Prostate gland (tissue), 2 donors: ENCODE data around the gene USP10. TPM values are rescaled to one million over a fixed set of nuclear protein-coding genes. Genes with fewer than 3 reads are reported as not detected.
A peak's percentile ranks its signal among the peaks of the same experiment; 100 is the strongest.

Source experiments
- DNase-seq: peaks from one replicate; pipeline ENCODE4 v3.0.0-alpha.2; 2019; ENCODE audit warnings: low spot score
- H3K27ac ChIP-seq, 2 donors: fragments of 200-600 bp; sonication (generic); 2 replicates each; pipeline ENCODE4 v1.5.1; 2017 to 2019
- H3K27me3 ChIP-seq: fragments of 200-600 bp; sonication (generic); replicated peaks from 2 replicates; pipeline ENCODE4 v1.5.1; 2019; ENCODE audit not compliant: insufficient read depth
- H3K36me3 ChIP-seq, 2 donors: fragments of 200-600 bp; sonication (generic); 1 replicate in 1 of 2; 2 replicates in 1 of 2; pipeline versions ENCODE4 v1.5.1 to v1.8.1; 2017 to 2019
- H3K4me1 ChIP-seq: fragments of 200-600 bp; sonication (generic); replicated peaks from 2 replicates; pipeline ENCODE4 v1.5.1; 2019
- H3K4me3 ChIP-seq, 2 donors: fragments of 200-600 bp; sonication (generic); 2 replicates each; pipeline ENCODE4 v1.5.1; 2017 to 2019
- H3K9me3 ChIP-seq: fragments of 200-600 bp; sonication (generic); 2 replicates; pipeline ENCODE4 v1.5.1; 2017
- POLR2A ChIP-seq: fragments of 450-650 bp; IDR thresholded peaks from one replicate; pipeline ENCODE4 v1.6.1; 2016; ENCODE audit warnings: antibody characterized with exemption, mild to moderate bottlenecking
- POLR2AphosphoS5 ChIP-seq: sonication (generic); formaldehyde crosslinking; IDR thresholded peaks from one replicate; pipeline ENCODE4 v1.6.1; 2017; ENCODE audit warnings: antibody characterized with exemption
- WGBS: methylation state at CpG from one replicate; pipeline ENCODE4 v1.1.5; 2018; 5-methylcytosine and 5-hydroxymethylcytosine counted together
- intact Hi-C: fragments of 100-400 bp; cut with DNase I; formaldehyde crosslinking; loops from one replicate; pipeline ENCODE4 v1.14.2; 2022
- total RNA-seq, 2 donors: library from RNA; depleted of rRNA; stranded (reverse); fragments of >200 nt; gene quantifications; one replicate each; pipeline ENCODE4 v1.1.0, GENCODE V29; 2016
- TF ChIP-seq, protein P1 (sequence below), 4 experiments: fragments of 200-600 bp in 2 of 4; fragments of 450-650 bp in 2 of 4; sonication (generic) in 2 of 4; IDR thresholded peaks; 1 replicate in 3 of 4; 2 replicates in 1 of 4; pipeline ENCODE4 v1.5.1; 2016 to 2019; ENCODE audit warnings: antibody characterized with exemption in 4 of 4, mild to moderate bottlenecking in 2 of 4, moderate library complexity in 2 of 4

The USP10 gene
- total RNA-seq, 2 donors from 2014 or later = 57.4 to 95.7 TPM

DNA sequence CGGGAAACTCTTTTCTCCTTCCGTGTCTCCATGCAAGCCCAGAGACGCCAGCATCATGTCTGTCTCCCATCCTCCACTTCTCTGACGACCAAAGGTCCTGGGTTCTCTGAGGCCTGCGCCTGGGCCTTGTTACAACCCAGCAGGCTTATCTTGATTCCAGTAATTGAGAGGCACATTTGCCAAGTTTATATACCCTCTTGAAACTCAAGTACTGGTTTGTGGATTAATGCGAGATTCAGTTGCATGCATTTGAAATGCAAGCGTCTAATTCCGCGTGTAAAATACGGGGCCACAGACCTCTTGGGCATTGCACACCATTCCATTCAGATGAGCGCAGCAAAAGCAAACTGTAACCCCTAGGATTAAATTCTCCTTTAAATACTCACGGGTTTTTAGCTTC is 91.3 kb downstream of the USP10 start:
- Histone ChIP-seq H3K4me1 (peaks cover 3% of the 10 kb centered on the region), H3K9me3 (no peaks in the 10 kb centered on the region), H3K27me3 (no peaks in the 10 kb centered on the region), H3K27ac (no peak overlapping the region), H3K36me3 (no peaks in the 10 kb centered on the region), H3K4me3 (no peak overlapping the region)
- intact Hi-C loops = no loop called here
- TF ChIP-seq POLR2AphosphoS5 (no peak), POLR2A (no peak)
- TF ChIP-seq, protein P1, sequence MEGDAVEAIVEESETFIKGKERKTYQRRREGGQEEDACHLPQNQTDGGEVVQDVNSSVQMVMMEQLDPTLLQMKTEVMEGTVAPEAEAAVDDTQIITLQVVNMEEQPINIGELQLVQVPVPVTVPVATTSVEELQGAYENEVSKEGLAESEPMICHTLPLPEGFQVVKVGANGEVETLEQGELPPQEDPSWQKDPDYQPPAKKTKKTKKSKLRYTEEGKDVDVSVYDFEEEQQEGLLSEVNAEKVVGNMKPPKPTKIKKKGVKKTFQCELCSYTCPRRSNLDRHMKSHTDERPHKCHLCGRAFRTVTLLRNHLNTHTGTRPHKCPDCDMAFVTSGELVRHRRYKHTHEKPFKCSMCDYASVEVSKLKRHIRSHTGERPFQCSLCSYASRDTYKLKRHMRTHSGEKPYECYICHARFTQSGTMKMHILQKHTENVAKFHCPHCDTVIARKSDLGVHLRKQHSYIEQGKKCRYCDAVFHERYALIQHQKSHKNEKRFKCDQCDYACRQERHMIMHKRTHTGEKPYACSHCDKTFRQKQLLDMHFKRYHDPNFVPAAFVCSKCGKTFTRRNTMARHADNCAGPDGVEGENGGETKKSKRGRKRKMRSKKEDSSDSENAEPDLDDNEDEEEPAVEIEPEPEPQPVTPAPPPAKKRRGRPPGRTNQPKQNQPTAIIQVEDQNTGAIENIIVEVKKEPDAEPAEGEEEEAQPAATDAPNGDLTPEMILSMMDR (IDR thresholded peaks at IDR 0.05) = no peak
- WGBS = 90% methylated on average over 12 of the region's 12 CpGs
- DNase-seq = no peak

DNA sequence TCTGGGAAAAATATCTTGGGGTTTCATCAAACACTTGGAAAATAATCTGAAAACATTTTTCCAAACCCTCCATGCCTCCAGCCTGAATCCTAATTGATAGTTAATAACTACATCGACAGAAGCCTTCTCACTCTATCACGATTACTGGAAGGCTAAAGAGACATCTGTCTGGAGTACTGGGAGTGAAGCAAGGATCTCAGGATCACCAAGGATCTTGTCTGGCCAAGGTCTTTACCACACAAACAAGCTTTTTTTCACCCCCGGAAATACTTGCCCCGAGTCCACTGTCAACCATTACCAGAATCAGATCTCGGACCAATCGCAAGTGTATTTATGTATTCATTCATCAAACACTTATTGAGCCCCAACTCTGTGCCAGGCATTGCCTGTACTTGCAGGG is 91.7 kb downstream of the USP10 start:
- no peaks in the 10 kb centered on the region for H3K36me3 ChIP-seq
- no peak overlapping the region for H3K4me3 ChIP-seq
- no peaks in the 10 kb centered on the region for H3K27me3 ChIP-seq
- no peaks in the 10 kb centered on the region for H3K4me1 ChIP-seq
- 91% methylated on average over 6 of the region's 6 CpGs for WGBS
- intact Hi-C loops = no loop called here
- H3K27ac ChIP-seq = no peak overlapping the region
- DNase-seq = no peak
- TF ChIP-seq, protein P1 (IDR thresholded peaks at IDR 0.05) = no peak
- TF ChIP-seq POLR2A = no peak
- TF ChIP-seq POLR2AphosphoS5 = no peak
- H3K9me3 ChIP-seq = no peaks in the 10 kb centered on the region

DNA sequence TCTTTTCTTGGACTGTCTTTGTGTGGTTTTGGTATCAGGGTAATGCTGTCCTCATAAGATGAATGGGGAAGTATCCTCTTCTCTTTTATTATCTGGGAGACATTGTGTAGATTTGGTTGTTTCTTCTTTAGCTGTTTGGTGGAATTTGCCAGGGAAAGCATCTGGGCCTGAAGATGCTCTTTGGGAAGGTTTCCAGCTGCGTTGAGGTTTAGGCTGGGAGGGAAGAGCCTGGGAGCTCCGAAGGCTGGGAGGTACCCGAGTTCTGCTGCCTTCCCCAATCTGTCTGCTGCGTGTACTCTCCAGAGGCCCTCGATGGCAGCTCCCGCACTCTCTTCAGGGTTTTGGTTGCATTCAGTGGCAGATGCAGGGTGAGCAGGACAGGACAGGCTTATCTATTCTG is 94.4 kb downstream of the USP10 start:
- DNase-seq = no peak
- Histone ChIP-seq H3K9me3 (no peaks in the 10 kb centered on the region), H3K36me3 (no peaks in the 10 kb centered on the region), H3K27me3 (no peaks in the 10 kb centered on the region), H3K4me3 (no peak overlapping the region), H3K4me1 (no peaks in the 10 kb centered on the region), H3K27ac (peak overlapping the region in 1 of 2 donors; percentile 66)
- no peak for TF ChIP-seq POLR2AphosphoS5
- TF ChIP-seq POLR2A = no peak
- TF ChIP-seq, protein P1 (IDR thresholded peaks at IDR 0.05) = no peak
- 67% methylated on average over 6 of the region's 6 CpGs for WGBS
- intact Hi-C loops = no loop called here

DNA sequence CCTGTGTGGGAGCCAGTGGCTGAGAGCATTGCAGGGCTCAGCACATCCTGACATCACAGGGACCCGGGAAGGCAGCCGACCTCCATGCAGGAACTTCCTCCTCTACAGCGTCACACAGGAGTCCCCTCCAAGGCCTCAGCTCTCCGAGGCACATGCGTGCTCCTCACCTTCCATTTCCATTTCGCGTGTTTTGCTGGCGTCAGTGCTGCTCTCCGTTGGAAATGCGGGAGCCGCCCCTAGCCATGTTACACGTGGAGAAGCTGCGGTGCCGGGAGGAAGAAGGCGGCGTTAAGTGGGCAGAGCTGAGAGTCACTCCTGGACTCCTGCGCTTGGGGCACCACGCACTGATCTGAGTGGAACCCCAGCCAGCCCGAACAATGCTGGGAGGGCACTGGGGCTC is 94.8 kb downstream of the USP10 start:
- Histone ChIP-seq H3K27me3 (no peaks in the 10 kb centered on the region), H3K4me1 (no peaks in the 10 kb centered on the region), H3K9me3 (no peaks in the 10 kb centered on the region), H3K27ac (peak overlapping the region; percentile 57 to 66), H3K4me3 (no peak overlapping the region), H3K36me3 (no peaks in the 10 kb centered on the region)
- 86% methylated on average over 19 of the region's 19 CpGs for WGBS
- intact Hi-C loops = no loop called here
- DNase-seq = no peak
- TF ChIP-seq POLR2A (no peak), POLR2AphosphoS5 (no peak)
- TF ChIP-seq, protein P1 (IDR thresholded peaks at IDR 0.05) = no peak

DNA sequence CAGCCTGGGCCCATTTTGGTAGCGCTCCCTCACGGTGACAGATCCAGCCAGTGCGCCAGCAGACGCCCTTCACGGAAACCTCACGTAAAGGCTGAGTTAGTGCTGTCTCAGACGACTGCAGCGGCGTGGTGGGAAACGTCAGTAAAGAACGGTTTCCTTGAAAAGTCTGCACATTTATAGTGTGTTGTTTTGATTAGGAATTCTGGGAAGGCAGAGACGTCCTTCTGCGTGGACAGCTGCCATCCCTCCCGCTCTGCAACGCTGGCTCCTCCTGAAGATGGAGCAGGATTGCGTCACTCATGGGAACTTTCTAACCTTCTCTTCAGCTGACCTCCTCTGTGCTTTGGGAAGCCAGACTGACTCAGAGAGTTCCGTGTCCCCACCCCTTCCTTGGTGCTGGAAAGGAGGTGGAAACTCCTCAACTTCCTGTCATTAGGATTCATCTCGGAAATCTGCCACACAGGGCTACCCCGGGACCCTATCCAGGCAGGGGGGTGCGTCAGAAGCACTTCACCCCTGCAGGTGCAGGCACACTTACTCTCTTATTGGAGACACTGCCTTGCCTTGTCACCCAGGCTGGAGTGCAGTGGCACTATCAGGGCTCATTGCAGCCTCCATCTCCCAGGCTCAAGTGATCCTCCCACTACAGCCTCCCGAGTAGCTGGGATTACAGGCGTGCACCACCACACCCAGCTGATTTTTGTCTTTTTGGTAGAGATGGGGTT is 95.7 kb downstream of the USP10 start:
- Histone ChIP-seq H3K27me3 (no peaks in the 10 kb centered on the region), H3K4me3 (no peak overlapping the region), H3K4me1 (no peaks in the 10 kb centered on the region), H3K36me3 (no peaks in the 10 kb centered on the region), H3K27ac (peak overlapping the region; percentile 57 to 67), H3K9me3 (no peaks in the 10 kb centered on the region)
- TF ChIP-seq, protein P1 (IDR thresholded peaks at IDR 0.05) = no peak
- peak; percentile 43 for TF ChIP-seq POLR2AphosphoS5
- TF ChIP-seq POLR2A = no peak
- WGBS = 54% methylated on average over 22 of the region's 22 CpGs
- no peak for DNase-seq
- intact Hi-C loops = no loop called here
